Adrenal gland (tissue), 12 donors: ENCODE results near the gene IQSEC3. TPM values are rescaled to one million over a fixed set of nuclear protein-coding genes. Genes with fewer than 3 reads are reported as not detected.

Experiments used
- DNase-seq, 7 donors: peaks; one replicate each; pipeline ENCODE4 v3.0.0-alpha.2; 2019 to 2020
- H3K27ac ChIP-seq, 5 donors: fragments of 200-600 bp; sonication (generic) in 4 of 5; 1 replicate in 3 of 5; 2 replicates in 2 of 5; pipeline versions ENCODE4 v1.5.1 to v1.8.0; 2016 to 2020; ENCODE audit warnings: mild to moderate bottlenecking in 1 of 5
- H3K27me3 ChIP-seq: fragments of 200-600 bp; 2 replicates; pipeline ENCODE4 v1.8.0; 2021
- H3K36me3 ChIP-seq, 2 donors: fragments of 200-600 bp; replicated peaks in 1 of 2; 1 replicate in 1 of 2; 2 replicates in 1 of 2; pipeline versions ENCODE4 v1.5.1 to v1.8.0; 2018 to 2022
- H3K4me1 ChIP-seq, 2 donors: fragments of 200-600 bp; replicated peaks in 1 of 2; 1 replicate in 1 of 2; 2 replicates in 1 of 2; pipeline versions ENCODE4 v1.5.1 to v1.8.0; 2018 to 2021
- H3K4me3 ChIP-seq, 4 donors: fragments of 200-600 bp; sonication (generic) in 3 of 4; one replicate each; pipeline ENCODE4 v1.5.1; 2016 to 2018
- H3K9me3 ChIP-seq, 3 donors: fragments of 200-600 bp; sonication (generic) in 1 of 3; replicated peaks in 1 of 3; 1 replicate in 2 of 3; 2 replicates in 1 of 3; pipeline versions ENCODE4 v1.5.1 to v1.8.0; 2016 to 2021
- CTCF ChIP-seq, 6 experiments: fragments of 450-650 bp in 4 of 6; fragments of 200-600 bp in 2 of 6; sonication (generic) in 1 of 6; IDR thresholded peaks; 1 replicate in 5 of 6; 2 replicates in 1 of 6; pipeline versions ENCODE4 v1.5.1 to v1.8.0; 2016 to 2021; ENCODE audit warnings: antibody characterized with exemption in 6 of 6, mild to moderate bottlenecking in 2 of 6, moderate library complexity in 1 of 6
- POLR2A ChIP-seq, 2 donors: fragments of 450-650 bp; IDR thresholded peaks; one replicate each; pipeline ENCODE4 v1.6.1; 2017; ENCODE audit warnings: antibody characterized with exemption in 2 of 2, mild to moderate bottlenecking in 2 of 2, moderate library complexity in 1 of 2
- WGBS, 4 donors: extraction: QIAGEN DNeasy Blood & Tissue Kit in 2 of 4; methylation state at CpG; one replicate each; pipeline versions ENCODE4 v1.1.5 to v1.1.7; 2013 to 2017; 5-methylcytosine and 5-hydroxymethylcytosine counted together
- intact Hi-C, 2 donors: fragments of 100-400 bp; cut with DNase I; formaldehyde crosslinking; loops; one replicate each; pipeline versions ENCODE4 v1.14.1 to v1.15.0; 2022 to 2023
- polyA plus RNA-seq, 3 donors: library from polyadenylated mRNA; stranded (reverse); fragments of 200-250 nt in 2 of 3; fragments of 350-450 nt in 1 of 3; fragmentation: Illumina TruSeq in 1 of 3; extraction: RNeasy Lipid Tissue Mini Kit (QIAGEN cat#74804) in 1 of 3; gene quantifications; one replicate each; pipeline ENCODE4 v1.2.3, GENCODE V29; 2013 to 2014
- total RNA-seq, 9 donors: library from RNA; depleted of rRNA in 4 of 9; stranded (reverse); fragments of >200 nt in 4 of 9; fragments of 120-200 nt in 1 of 9; fragmentation: NEBNext Ultra II Directional in 1 of 9; extraction: Animal tissue kit (Norgen Biotek cat#: 25700) in 1 of 9; gene quantifications; one replicate each; pipeline versions ENCODE4 v1.1.0 to v1.2.4, GENCODE V29; 2013 to 2023
- donor health status: healthy with polysubstance abuse.
- donor health status: Bipolar disorder and iron deficiency.
- donor health status: DM: yes; HTN: yes; CAD: no.
- donor health status: DM: no; HTN: no; CAD: no.
- donor health status: DM: no; HTN: no; CAD: no.
- donor health status: DM: yes; HTN: yes; CAD: no.

Gene IQSEC3
- total and polyA plus RNA-seq, 12 donors, result 0.13 to 6.3 (median 1.00) TPM

- no peak for TF ChIP-seq POLR2A (IDR thresholded peaks at IDR 0.05)
- no peak for TF ChIP-seq CTCF (IDR thresholded peaks at IDR 0.05)
- Histone ChIP-seq H3K27me3 (no peaks in the 10 kb centered on the region), H3K27ac (no peak overlapping the region), H3K4me1 (no peaks in the 10 kb centered on the region), H3K9me3 (no peaks in the 10 kb centered on the region), H3K36me3 (no peaks in the 10 kb centered on the region), H3K4me3 (no peak overlapping the region)
- no peak for DNase-seq
- intact Hi-C loops, result no loop called here
- WGBS, 4 donors, result 71 to 84% (median 76%) methylated on average over 12 to 17 of the region's 17 CpGs
Observed at GRCh38 chr12:169528-170370, 103.2 kb downstream of the IQSEC3 start.

- Histone ChIP-seq H3K4me1 (no peaks in the 10 kb centered on the region), H3K27ac (no peak overlapping the region), H3K4me3 (no peak overlapping the region), H3K27me3 (no peaks in the 10 kb centered on the region), H3K36me3 (no peaks in the 10 kb centered on the region), H3K9me3 (no peaks in the 10 kb centered on the region)
- no peak for DNase-seq
- no peak for TF ChIP-seq POLR2A (IDR thresholded peaks at IDR 0.05)
- no peak for TF ChIP-seq CTCF (IDR thresholded peaks at IDR 0.05)
- WGBS, 4 donors, result 81 to 93% (median 90%) methylated on average over 14 to 29 of the region's 29 CpGs
- intact Hi-C loops, result no loop called here
Observed at GRCh38 chr12:170371-171225, 104.0 kb downstream of the IQSEC3 start.

GRCh38 chr12:171276-171675 is 104.7 kb downstream of the IQSEC3 start:
- Histone ChIP-seq H3K36me3 (no peaks in the 10 kb centered on the region), H3K9me3 (no peaks in the 10 kb centered on the region), H3K27me3 (no peaks in the 10 kb centered on the region), H3K4me1 (peaks cover 0 to 2% of the 10 kb centered on the region in 2 donors), H3K27ac (no peak overlapping the region), H3K4me3 (no peak overlapping the region)
- no peak for DNase-seq
- WGBS, 4 donors, result 87 to 95% (median 91%) methylated on average over 10 of the region's 10 CpGs
- TF ChIP-seq CTCF (IDR thresholded peaks at IDR 0.05) (no peak), POLR2A (IDR thresholded peaks at IDR 0.05) (no peak)
- intact Hi-C loops, result no loop called here
